GM18907 (cell line): ENCODE data around the gene NUS1.
"Not testable (repeated sequence)": the region's sequence is repeated elsewhere in the genome, so short reads cannot be mapped to it uniquely, and the experiment has no call there.

ENCODE experiments used
- ATAC-seq: cut with Tn5 transposase; IDR thresholded peaks from one replicate; pipeline ENCODE4 v1.9.1; 2021; ENCODE audit warnings: mild to moderate bottlenecking, moderate library complexity; ENCODE audit not compliant: unreplicated experiment

The NUS1 gene

GRCh38 chr6:117706936-117707509 lies 31.8 kb downstream of the NUS1 start:
- not testable (repeated sequence) for ATAC-seq

- no peak for ATAC-seq
Measured at GRCh38 chr6:117711369-117711768, 36.1 kb downstream of the NUS1 start.

- ATAC-seq = no peak
Measured at GRCh38 chr6:117718895-117719294, 43.6 kb downstream of the NUS1 start.

- ATAC-seq = not testable (repeated sequence)
Measured at GRCh38 chr6:117721520-117721919, 46.3 kb downstream of the NUS1 start.

GRCh38 chr6:117728626-117729025 lies 53.4 kb downstream of the NUS1 start:
- no peak for ATAC-seq

- ATAC-seq = no peak
Measured at GRCh38 chr6:117729613-117730012, 54.3 kb downstream of the NUS1 start.

- no peak for ATAC-seq
Measured at GRCh38 chr6:117733341-117733740, 58.1 kb downstream of the NUS1 start.

GRCh38 chr6:117739869-117740268 lies 64.6 kb downstream of the NUS1 start:
- no peak for ATAC-seq

- no peak for ATAC-seq
Measured at GRCh38 chr6:117740605-117741004, 65.3 kb downstream of the NUS1 start.

GRCh38 chr6:117750675-117751074 lies 75.4 kb downstream of the NUS1 start:
- ATAC-seq = not testable (repeated sequence)
